NCI-H187 (cell line): Measurements from ENCODE around the gene FAXDC2.

Experiments
- DNase-seq, 2 experiments: peaks; one replicate each; lab custom pipeline; 2025; lab: John Stamatoyannopoulos, UW

FAXDC2 gene

GRCh38 chr5:154850255-154851062 is at the start of gene FAXDC2:
FAXDC2 (minus strand) TSS chr5:154850603; CDS start chr5:154838178, 12,425 bp downstream.
- no peak for DNase-seq

GRCh38 chr5:154900066-154900465 is 49.7 kb upstream of the FAXDC2 start:
- no peak for DNase-seq

GRCh38 chr5:154899151-154899816 is 48.9 kb upstream of the FAXDC2 start:
- DNase-seq = no peak

- DNase-seq = no peak
Observed at GRCh38 chr5:154898210-154898609, 47.8 kb upstream of the FAXDC2 start.

GRCh38 chr5:154896562-154897165 is 46.3 kb upstream of the FAXDC2 start:
- no peak for DNase-seq

- no peak for DNase-seq
Observed at GRCh38 chr5:154895606-154896561, 45.5 kb upstream of the FAXDC2 start.

- DNase-seq = no peak
Observed at GRCh38 chr5:154893381-154893780, 43.0 kb upstream of the FAXDC2 start.

GRCh38 chr5:154892369-154892771 is 42.0 kb upstream of the FAXDC2 start:
- no peak for DNase-seq

GRCh38 chr5:154885439-154885838 is 35.0 kb upstream of the FAXDC2 start:
- DNase-seq = no peak

- DNase-seq = no peak
Observed at GRCh38 chr5:154884424-154884823, 34.0 kb upstream of the FAXDC2 start.

GRCh38 chr5:154881986-154882385 is 31.6 kb upstream of the FAXDC2 start:
- no peak for DNase-seq

- no peak for DNase-seq
Observed at GRCh38 chr5:154878642-154879335, 28.4 kb upstream of the FAXDC2 start.

- no peak for DNase-seq
Observed at GRCh38 chr5:154873791-154874331, 23.5 kb upstream of the FAXDC2 start.

- DNase-seq = no peak
Observed at GRCh38 chr5:154871734-154872133, 21.3 kb upstream of the FAXDC2 start.

- no peak for DNase-seq
Observed at GRCh38 chr5:154868702-154869101, 18.3 kb upstream of the FAXDC2 start.

GRCh38 chr5:154866841-154867240 is 16.4 kb upstream of the FAXDC2 start:
- DNase-seq = no peak

GRCh38 chr5:154865466-154866184 is 15.2 kb upstream of the FAXDC2 start:
- DNase-seq = no peak

- no peak for DNase-seq
Observed at GRCh38 chr5:154863291-154864080, 13.1 kb upstream of the FAXDC2 start.

GRCh38 chr5:154862766-154863165 is 12.4 kb upstream of the FAXDC2 start:
- DNase-seq = no peak
